ENCODE results near the gene UQCRFS1. TPM values are rescaled to one million over a fixed set of nuclear protein-coding genes. Genes with fewer than 3 reads are reported as not detected.

Gene UQCRFS1
- total RNA-seq, 1 donor from 2014 or later: 24.9 TPM

- H3K4me3 Mint-ChIP-seq: no peak overlapping the region
- peaks cover 1% of the 10 kb centered on the region for H3K36me3 Mint-ChIP-seq
- H3K9me3 Mint-ChIP-seq: peaks cover 61% of the 10 kb centered on the region
- H3K27ac Mint-ChIP-seq: no peak overlapping the region
- H3K4me1 Mint-ChIP-seq: no peaks in the 10 kb centered on the region
- H3K27me3 Mint-ChIP-seq (ENCODE audit: low read depth): no peaks in the 10 kb centered on the region
- no peak for TF ChIP-seq CTCF (IDR thresholded peaks at IDR 0.05; ENCODE audit: unreplicated experiment)
- DNase-seq (ENCODE audit: low spot score in 2 of 2, unreplicated experiment in 2 of 2): no peak
These were observed 40.6 kb downstream of the UQCRFS1 start for GRCh38 chr19:29172302-29172701.

DNA sequence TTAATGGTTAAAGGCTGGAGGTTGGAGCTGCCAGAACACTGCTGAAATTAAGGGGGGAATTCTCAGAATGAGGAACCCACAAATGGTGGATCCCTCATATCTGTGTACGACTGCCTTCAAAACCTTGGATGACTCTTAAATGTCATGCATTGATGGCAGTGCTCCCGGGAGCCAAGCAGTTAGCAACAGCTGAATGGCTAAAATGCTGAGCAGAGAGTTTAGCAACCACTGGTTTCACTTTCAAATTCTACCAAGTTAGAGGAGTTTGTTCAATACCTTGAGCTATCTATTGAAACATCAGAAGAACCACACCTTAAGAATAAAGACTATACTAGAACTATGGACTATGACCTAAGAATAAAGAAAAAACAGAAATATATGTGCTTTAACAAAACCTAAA lies 41.4 kb downstream of the UQCRFS1 start:
- H3K9me3 Mint-ChIP-seq: peaks cover 53% of the 10 kb centered on the region
- DNase-seq (ENCODE audit: low spot score in 2 of 2, unreplicated experiment in 2 of 2): no peak
- no peak overlapping the region for H3K4me3 Mint-ChIP-seq
- no peaks in the 10 kb centered on the region for H3K27me3 Mint-ChIP-seq (ENCODE audit: low read depth)
- no peaks in the 10 kb centered on the region for H3K36me3 Mint-ChIP-seq
- no peak overlapping the region for H3K27ac Mint-ChIP-seq
- TF ChIP-seq CTCF (IDR thresholded peaks at IDR 0.05; ENCODE audit: unreplicated experiment): no peak
- H3K4me1 Mint-ChIP-seq: no peaks in the 10 kb centered on the region

GRCh38 chr19:29170554-29170953 lies 42.4 kb downstream of the UQCRFS1 start:
- Mint-ChIP-seq H3K36me3 (no peaks in the 10 kb centered on the region), H3K4me3 (no peak overlapping the region), H3K4me1 (no peaks in the 10 kb centered on the region), H3K27ac (no peak overlapping the region), H3K27me3 (ENCODE audit: low read depth) (no peaks in the 10 kb centered on the region), H3K9me3 (peaks cover 46% of the 10 kb centered on the region)
- TF ChIP-seq CTCF (IDR thresholded peaks at IDR 0.05; ENCODE audit: unreplicated experiment): no peak
- DNase-seq (ENCODE audit: low spot score in 2 of 2, unreplicated experiment in 2 of 2): no peak

- H3K9me3 Mint-ChIP-seq: peaks cover 26% of the 10 kb centered on the region
- DNase-seq (ENCODE audit: low spot score in 2 of 2, unreplicated experiment in 2 of 2): no peak
- TF ChIP-seq CTCF (IDR thresholded peaks at IDR 0.05; ENCODE audit: unreplicated experiment): no peak
- H3K27me3 Mint-ChIP-seq (ENCODE audit: low read depth): no peaks in the 10 kb centered on the region
- H3K36me3 Mint-ChIP-seq: no peaks in the 10 kb centered on the region
- H3K27ac Mint-ChIP-seq: no peak overlapping the region
- no peaks in the 10 kb centered on the region for H3K4me1 Mint-ChIP-seq
- H3K4me3 Mint-ChIP-seq: no peak overlapping the region
These were observed 50.3 kb downstream of the UQCRFS1 start for GRCh38 chr19:29162694-29163093.

DNA sequence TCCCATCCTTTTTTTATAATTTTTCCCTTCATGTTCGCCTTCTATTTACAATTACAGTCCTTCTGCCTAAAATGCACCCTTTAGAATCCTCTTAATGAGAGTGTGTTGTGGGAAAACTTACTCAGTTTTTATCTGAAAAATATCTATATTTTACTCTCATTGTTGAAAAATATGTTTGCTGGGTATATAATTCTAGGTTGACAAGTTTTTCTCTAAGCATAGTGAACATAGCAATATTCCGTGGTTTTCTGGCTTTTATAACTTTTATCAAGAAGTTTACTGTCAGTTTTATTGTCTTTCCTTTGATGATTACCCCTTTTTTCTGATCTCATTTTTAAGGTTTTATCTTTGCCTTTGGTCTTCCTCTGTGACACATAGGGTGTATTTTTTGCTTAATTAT lies 57.3 kb downstream of the UQCRFS1 start:
- no peak for TF ChIP-seq CTCF (IDR thresholded peaks at IDR 0.05; ENCODE audit: unreplicated experiment)
- no peaks in the 10 kb centered on the region for H3K27me3 Mint-ChIP-seq (ENCODE audit: low read depth)
- H3K9me3 Mint-ChIP-seq: peaks cover 63% of the 10 kb centered on the region
- no peak overlapping the region for H3K27ac Mint-ChIP-seq
- H3K4me3 Mint-ChIP-seq: no peak overlapping the region
- no peak for DNase-seq (ENCODE audit: low spot score in 2 of 2, unreplicated experiment in 2 of 2)
- H3K36me3 Mint-ChIP-seq: no peaks in the 10 kb centered on the region
- H3K4me1 Mint-ChIP-seq: no peaks in the 10 kb centered on the region

Data from mesothelial cell of epicardium (in vitro differentiated cells).